H1 (cell line): ENCODE results near the gene SHTN1.

Experiments
- CEBPB ChIP-seq: IDR thresholded peaks from 2 replicates; pipeline ENCODE4 v1.6.1; 2012; ENCODE audit warnings: low read depth, low read length
- EZH2 ChIP-seq: fragments of 200-600 bp; sonication (generic); IDR thresholded peaks from 2 replicates; pipeline ENCODE4 v1.7.1; 2012; ENCODE audit warnings: low read depth, mild to moderate bottlenecking, moderate library complexity, low read length, inconsistent platforms; ENCODE audit not compliant: severe bottlenecking
- GABPA ChIP-seq: IDR thresholded peaks from 2 replicates; pipeline ENCODE4 v1.6.1; 2011; ENCODE audit warnings: mild to moderate bottlenecking, low read length, moderate library complexity, borderline replicate concordance; ENCODE audit not compliant: insufficient read depth

DNA sequence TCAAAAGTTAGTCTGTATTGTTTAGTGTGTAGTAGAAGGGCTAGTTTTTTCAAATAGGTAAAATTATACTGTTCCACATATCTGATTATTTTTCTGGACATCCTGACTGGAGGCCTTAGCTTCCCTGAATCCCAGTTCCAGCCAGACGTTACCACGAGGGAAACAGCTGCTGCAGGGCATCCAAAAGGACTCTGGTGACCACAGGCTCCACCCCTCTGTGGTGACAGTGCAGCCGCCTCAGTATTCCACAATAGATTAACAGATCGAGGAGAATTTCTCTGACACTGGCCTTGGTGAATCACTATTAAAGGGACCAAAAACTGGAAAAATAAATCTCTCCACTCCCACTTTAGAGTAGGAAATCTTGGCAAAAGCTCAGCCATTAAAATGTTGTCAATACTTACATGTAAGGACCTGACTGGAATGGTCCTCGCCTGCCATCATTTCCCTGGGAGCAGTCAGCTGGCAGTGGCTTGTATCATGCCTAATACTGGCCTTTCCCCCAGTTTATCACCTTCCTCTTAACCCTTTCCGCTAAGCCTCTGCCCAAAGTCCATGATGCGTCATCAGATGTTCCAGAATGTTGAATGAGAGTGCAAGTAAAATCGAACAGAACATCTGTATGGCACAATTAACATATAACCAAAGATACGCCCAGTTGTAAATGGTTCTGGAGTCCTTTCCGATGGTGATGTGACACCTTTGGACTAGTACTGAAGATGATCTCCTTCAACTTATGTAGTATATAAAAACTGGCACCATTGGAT, 124.1 kb downstream of the SHTN1 start:
- no peak for TF ChIP-seq EZH2
- no peak for TF ChIP-seq CEBPB
- TF ChIP-seq GABPA = no peak
